H1 (cell line): ENCODE results near the gene ZNF670. TPM values are rescaled to one million over a fixed set of nuclear protein-coding genes. Genes with fewer than 3 reads are reported as not detected.

Experiments
- CTCF ChIA-PET: fragments of 300-600 bp; sonication (Branson Sonifier 250); formaldehyde crosslinking; loops from one replicate; lab custom pipeline; 2021; ENCODE audit not compliant: partially characterized antibody; lab: Charles Lee
- POLR2A ChIA-PET: fragments of 300-600 bp; sonication (Branson Sonifier 250); formaldehyde crosslinking; loops from one replicate; lab custom pipeline; 2021; ENCODE audit warnings: inconsistent platforms; ENCODE audit not compliant: partially characterized antibody; lab: Charles Lee
- DNase-seq, 2 experiments: peaks; one replicate each; pipeline versions ENCODE4 v3.0.0 to v3.0.0-alpha.2; 2010 to 2022; ENCODE audit warnings: low spot score in 2 of 2, low read depth in 1 of 2, mixed read lengths in 1 of 2
- FAIRE-seq: peaks from 2 replicates; lab custom pipeline; 2011; peaks lifted over from hg19 to GRCh38; lab: Jason Lieb, UNC
- H2AFZ ChIP-seq: 2 replicates; pipeline ENCODE4 v1.8.1; 2012; ENCODE audit warnings: low read length, inconsistent platforms
- H2AK5ac ChIP-seq: 2 replicates; pipeline ENCODE4 v1.6.1; 2013; ENCODE audit warnings: low read depth, low read length
- H2BK120ac ChIP-seq: replicated peaks from 2 replicates; pipeline ENCODE3; 2013; ENCODE audit warnings: low read depth, low read length, inconsistent platforms
- H2BK12ac ChIP-seq: 2 replicates; pipeline ENCODE4 v1.6.1; 2013; ENCODE audit warnings: low read depth, low read length
- H2BK15ac ChIP-seq: 2 replicates; pipeline ENCODE4 v1.6.1; 2013; ENCODE audit warnings: low read length
- H2BK20ac ChIP-seq: 2 replicates; pipeline ENCODE4 v1.6.1; 2013; ENCODE audit warnings: low read length
- H2BK5ac ChIP-seq: 2 replicates; pipeline ENCODE4 v1.6.1; 2013; ENCODE audit warnings: low read depth, low read length
- H3K14ac ChIP-seq: 2 replicates; pipeline ENCODE4 v1.6.1; 2013; ENCODE audit warnings: inconsistent platforms; ENCODE audit not compliant: insufficient read length
- H3K18ac ChIP-seq: 2 replicates; pipeline ENCODE4 v1.6.1; 2013; ENCODE audit warnings: low read length; ENCODE audit errors: extremely low read depth
- H3K23ac ChIP-seq: 2 replicates; pipeline ENCODE4 v1.6.1; 2013; ENCODE audit warnings: inconsistent platforms; ENCODE audit not compliant: insufficient read length
- H3K23me2 ChIP-seq: 2 replicates; pipeline ENCODE4 v1.6.1; 2013; ENCODE audit warnings: low read depth, low read length
- H3K27ac ChIP-seq: 2 replicates; pipeline ENCODE4 v1.6.1; 2011; ENCODE audit warnings: low read depth, low read length, inconsistent platforms
- H3K27me3 ChIP-seq, 4 experiments: replicated peaks in 1 of 4; 1 replicate in 1 of 4; 2 replicates in 3 of 4; pipeline versions ENCODE4 v1.6.1 to v1.8.1; 2011 to 2013; ENCODE audit warnings: low read length in 3 of 4, mild to moderate bottlenecking in 3 of 4, inconsistent platforms in 2 of 4, mixed read lengths in 2 of 4, moderate library complexity in 1 of 4; ENCODE audit not compliant: control insufficient read depth in 3 of 4, insufficient read depth in 3 of 4; ENCODE audit errors: extremely low read depth in 1 of 4
- H3K36me3 ChIP-seq, 4 experiments: 2 replicates each; pipeline versions ENCODE4 v1.6.1 to v1.8.1; 2011 to 2013; ENCODE audit warnings: mild to moderate bottlenecking in 4 of 4, low read length in 3 of 4, moderate library complexity in 2 of 4, control low read depth in 1 of 4, inconsistent platforms in 1 of 4; ENCODE audit not compliant: insufficient read depth in 4 of 4, control insufficient read depth in 2 of 4
- H3K4ac ChIP-seq: replicated peaks from 2 replicates; pipeline ENCODE3; 2013; ENCODE audit warnings: low read length, low read depth, mixed read lengths, inconsistent platforms; ENCODE audit not compliant: insufficient read length
- H3K4me1 ChIP-seq, 4 experiments: replicated peaks in 1 of 4; 1 replicate in 1 of 4; 2 replicates in 3 of 4; pipeline versions ENCODE4 v1.6.1 to v1.8.1; 2011 to 2013; ENCODE audit warnings: low read length in 3 of 4, inconsistent platforms in 2 of 4, mixed read lengths in 1 of 4; ENCODE audit not compliant: insufficient read depth in 4 of 4, control insufficient read depth in 3 of 4
- H3K4me2 ChIP-seq, 2 experiments: 2 replicates each; pipeline versions ENCODE4 v1.6.1 to v1.8.1; 2011 to 2013; ENCODE audit warnings: low read depth in 2 of 2, low read length in 2 of 2, control low read depth in 1 of 2, inconsistent platforms in 1 of 2, mild to moderate bottlenecking in 1 of 2; ENCODE audit not compliant: insufficient read depth in 1 of 2
- H3K4me3 ChIP-seq, 4 experiments: fragments of 200-600, 300-600 bp in 1 of 4; sonication (generic), shearing (Covaris generic), sonication (Bioruptor Twin) in 1 of 4; 2 replicates each; pipeline versions ENCODE4 v1.5.1 to v1.8.1; 2011 to 2016; ENCODE audit warnings: low read length in 4 of 4, low read depth in 3 of 4, control low read depth in 2 of 4, inconsistent platforms in 2 of 4, mild to moderate bottlenecking in 2 of 4, mixed read lengths in 1 of 4, moderate library complexity in 1 of 4; ENCODE audit not compliant: insufficient read depth in 2 of 4; ENCODE audit errors: extremely low read depth in 1 of 4
- H3K56ac ChIP-seq: replicated peaks from 2 replicates; pipeline ENCODE3; 2013; ENCODE audit warnings: low read depth, mild to moderate bottlenecking, mixed read lengths, low read length, inconsistent platforms; ENCODE audit not compliant: insufficient read length
- H3K79me1 ChIP-seq: 2 replicates; pipeline ENCODE4 v1.6.1; 2013; ENCODE audit warnings: low read depth, low read length, control low read depth
- H3K79me2 ChIP-seq, 2 experiments: 2 replicates each; pipeline versions ENCODE4 v1.6.1 to v1.8.1; 2012 to 2013; ENCODE audit warnings: low read length in 2 of 2, mild to moderate bottlenecking in 2 of 2, inconsistent platforms in 1 of 2; ENCODE audit not compliant: insufficient read depth in 2 of 2, control insufficient read depth in 1 of 2
- H3K9ac ChIP-seq, 4 experiments: replicated peaks in 1 of 4; 1 replicate in 1 of 4; 2 replicates in 3 of 4; pipeline versions ENCODE4 v1.6.1 to v1.8.1; 2011 to 2013; ENCODE audit warnings: low read depth in 3 of 4, low read length in 3 of 4, control low read depth in 2 of 4, mild to moderate bottlenecking in 2 of 4, moderate library complexity in 2 of 4, inconsistent platforms in 1 of 4; ENCODE audit errors: extremely low read depth in 1 of 4
- H3K9me3 ChIP-seq, 2 experiments: 2 replicates each; pipeline versions ENCODE4 v1.6.1 to v1.8.1; 2012 to 2013; ENCODE audit warnings: mild to moderate bottlenecking in 2 of 2, moderate library complexity in 2 of 2, control low read depth in 1 of 2, inconsistent platforms in 1 of 2, low read depth in 1 of 2, low read length in 1 of 2, mixed read lengths in 1 of 2; ENCODE audit not compliant: insufficient read depth in 2 of 2
- H4K20me1 ChIP-seq, 2 experiments: replicated peaks in 1 of 2; 2 replicates each; pipeline versions ENCODE3 to v1.8.1; 2011 to 2013; ENCODE audit warnings: inconsistent platforms in 2 of 2, low read length in 2 of 2, mild to moderate bottlenecking in 1 of 2; ENCODE audit not compliant: insufficient read depth in 2 of 2, control insufficient read depth in 1 of 2
- H4K5ac ChIP-seq: 2 replicates; pipeline ENCODE4 v1.6.1; 2013; ENCODE audit warnings: low read length, low read depth, mixed read lengths, inconsistent platforms; ENCODE audit not compliant: insufficient read length
- H4K8ac ChIP-seq: 2 replicates; pipeline ENCODE4 v1.8.0; 2013; ENCODE audit warnings: mild to moderate bottlenecking, moderate library complexity, low read length, inconsistent platforms; ENCODE audit not compliant: insufficient read depth; ENCODE audit errors: extremely low read depth
- H4K91ac ChIP-seq: replicated peaks from 2 replicates; pipeline ENCODE3; 2013; ENCODE audit warnings: low read length, mixed read lengths, inconsistent platforms; ENCODE audit not compliant: insufficient read length
- CBX8 ChIP-seq: fragments of 300-800, 300-1000 bp; sonication (generic); IDR thresholded peaks from 2 replicates; pipeline ENCODE4 v1.7.1; 2016; ENCODE audit warnings: low read depth, low read length, borderline replicate concordance
- CEBPB ChIP-seq: IDR thresholded peaks from 2 replicates; pipeline ENCODE4 v1.6.1; 2012; ENCODE audit warnings: low read depth, low read length
- CREB1 ChIP-seq: IDR thresholded peaks from 2 replicates; pipeline ENCODE4 v1.6.1; 2012; ENCODE audit warnings: inconsistent platforms
- CTBP2 ChIP-seq: IDR thresholded peaks from 2 replicates; pipeline ENCODE4 v1.7.0; 2011; ENCODE audit warnings: borderline replicate concordance, mild to moderate bottlenecking, moderate library complexity, mixed read lengths, low read length; ENCODE audit not compliant: insufficient read depth, insufficient read length
- JUN ChIP-seq: IDR thresholded peaks from 2 replicates; pipeline ENCODE4 v1.6.1; 2011; ENCODE audit warnings: low read depth, mild to moderate bottlenecking, improper control_type of control experiment, low read length
- MAFK ChIP-seq: IDR thresholded peaks from 2 replicates; pipeline ENCODE4 v1.6.1; 2012; ENCODE audit warnings: low read depth, mild to moderate bottlenecking, improper control_type of control experiment, low read length
- POLR2AphosphoS5 ChIP-seq: IDR thresholded peaks from 2 replicates; pipeline ENCODE4 v1.6.1; 2011; ENCODE audit warnings: low read depth, low read length
- SUZ12 ChIP-seq: fragments of 200-600 bp; sonication (generic); IDR thresholded peaks from 2 replicates; pipeline ENCODE4 v1.6.1; 2012; ENCODE audit warnings: mild to moderate bottlenecking, inconsistent platforms, low read length, moderate library complexity, mixed read lengths
- TCF12 ChIP-seq: IDR thresholded peaks from 2 replicates; pipeline ENCODE4 v1.6.1; 2011; ENCODE audit warnings: low read depth, mild to moderate bottlenecking, low read length
- TEAD4 ChIP-seq: IDR thresholded peaks from 2 replicates; pipeline ENCODE4 v1.6.1; 2012; ENCODE audit warnings: low read depth, low read length, inconsistent platforms, mixed read lengths
- WGBS, 2 experiments: shearing (Covaris generic) in 1 of 2; methylation state at CpG; one replicate each; pipeline versions ENCODE4 v1.1.6 to v1.1.7; 2013 to 2015; ENCODE audit warnings: low lambda C conversion rate in 2 of 2, mixed read lengths in 2 of 2, inconsistent platforms in 1 of 2, low coverage in 1 of 2, missing lambda C conversion rate in 1 of 2; ENCODE audit not compliant: insufficient replicate concordance in 2 of 2, insufficient coverage in 1 of 2, insufficient read length in 1 of 2; ENCODE audit errors: extremely low coverage in 1 of 2, missing lambda C conversion rate in 1 of 2; 5-methylcytosine and 5-hydroxymethylcytosine counted together
- polyA plus RNA-seq, 7 experiments: library from polyadenylated mRNA; depleted of rRNA in 3 of 7; stranded (reverse) in 5 of 7; unstranded in 2 of 7; fragments of >200 nt in 5 of 7; fragments of 200-250 nt in 2 of 7; gene quantifications; 1 replicate in 5 of 7; 2 replicates in 1 of 7; 4 replicates in 1 of 7; pipeline versions ENCODE4 v1.2.1 to v1.2.3, GENCODE V29; 2011 to 2013; ENCODE audit warnings: missing spikeins in 2 of 7, mixed read lengths in 2 of 7
- total RNA-seq: library from RNA; stranded (reverse); fragmentation: NEBNext Ultra II Directional; extraction: Animal tissue kit (Norgen Biotek cat#: 25700); gene quantifications from 2 replicates; pipeline ENCODE4 v1.2.1, GENCODE V29; 2021

ZNF670 gene
- total and polyA plus RNA-seq, 2 of the 8 experiments (the other 6 are each of a cell fraction or from before 2014, with no cell fraction given): 2.8 to 15.4 TPM

DNA sequence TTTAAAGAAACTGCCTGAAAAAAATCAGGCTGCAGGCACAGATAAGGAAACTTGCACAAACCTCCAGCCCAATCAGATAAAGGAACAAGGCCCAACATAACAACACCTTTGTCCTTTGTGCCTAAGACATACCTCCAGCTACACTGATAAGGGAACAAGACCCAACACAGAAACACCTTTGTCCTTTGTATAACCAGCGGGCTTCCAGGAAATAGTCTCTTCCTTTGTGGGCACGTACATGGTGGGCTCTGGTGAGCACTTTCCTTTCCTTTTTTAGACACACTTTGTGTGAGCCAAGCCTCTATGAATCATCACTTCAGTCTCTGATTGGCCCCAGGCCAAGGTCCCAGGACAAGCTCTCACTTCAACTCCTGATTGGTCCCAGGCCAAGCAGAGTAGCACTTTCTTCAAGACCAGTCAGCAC is 23.6 kb downstream of the ZNF670 start:
- Histone ChIP-seq H3K27me3 (no peaks in the 10 kb centered on the region), H2BK120ac (no peak overlapping the region), H4K91ac (no peak overlapping the region), H3K27ac (no peak overlapping the region), H2BK5ac (no peak overlapping the region), H3K79me2 (peaks cover 13 to 73% of the 10 kb centered on the region in 2 experiments), H3K4me1 (no peaks in the 10 kb centered on the region), H2AFZ (no peak overlapping the region), H3K4me2 (no peak overlapping the region), H3K56ac (no peak overlapping the region), H4K20me1 (peaks cover 0 to 4% of the 10 kb centered on the region in 2 experiments), H3K23ac (no peak overlapping the region), H2BK20ac (no peak overlapping the region), H3K9ac (no peak overlapping the region), H3K9me3 (peaks cover 32 to 44% of the 10 kb centered on the region in 2 experiments), H2BK12ac (no peak overlapping the region), H3K4me3 (no peak overlapping the region), H2BK15ac (no peak overlapping the region), H4K5ac (no peak overlapping the region), H3K36me3 (peaks cover 0 to 17% (median 3%) of the 10 kb centered on the region in 4 experiments; a peak in 2 of 8 replicates), H3K18ac (no peak overlapping the region), H4K8ac (no peak overlapping the region), H2AK5ac (no peak overlapping the region), H3K14ac (no peak overlapping the region), H3K79me1 (peaks cover 11% of the 10 kb centered on the region), H3K23me2 (no peaks in the 10 kb centered on the region), H3K4ac (no peak overlapping the region)
- no peak for TF ChIP-seq CEBPB
- TF ChIP-seq JUN: no peak
- TF ChIP-seq SUZ12: no peak
- no peak for TF ChIP-seq TCF12
- TF ChIP-seq MAFK: no peak
- TF ChIP-seq TEAD4: no peak
- TF ChIP-seq CBX8: no peak
- TF ChIP-seq CTBP2: no peak
- no peak for TF ChIP-seq POLR2AphosphoS5
- TF ChIP-seq CREB1: no peak
- ChIA-PET POLR2A (no interaction called here), CTCF (no interaction called here)
- DNase-seq: no peak
- FAIRE-seq: no peak
- 80% methylated on average over 2 of the region's 2 CpGs; no CpG with 5 or more reads in 1 of the 2 experiments for WGBS, 2 experiments
